Heart left ventricle (tissue), 13 donors: ENCODE results near the gene NEIL1.

Source experiments
- CTCF ChIP-seq, 12 donors: fragments of 200-600 bp; sonication (generic) in 4 of 12; IDR thresholded peaks; one replicate each; pipeline versions ENCODE4 v1.5.0 to v1.8.0; 2018 to 2022; ENCODE audit warnings: antibody characterized with exemption in 12 of 12, mild to moderate bottlenecking in 5 of 12
- POLR2A ChIP-seq, 2 donors: fragments of 450-650 bp; IDR thresholded peaks; one replicate each; pipeline ENCODE4 v1.6.1; 2017; ENCODE audit warnings: antibody characterized with exemption in 2 of 2, mild to moderate bottlenecking in 2 of 2, moderate library complexity in 2 of 2
- donor health status: ischemic (EF 13 %, LVEDD 7.1; RV severe dilation, severe dysfunction).
- donor health status: DM: no; HTN: yes; CAD: no.
- donor health status: DM: no; HTN: no; CAD: no.
- donor health status: ischemic (EF 25% LVEDD 6.9; RV normal size, moderate dysfunction).
- donor health status: ischemic (EF 25% LVEDD 5.7; RV mildly dilated, moderate dysfunction).
- donor health status: ischemic (EF 35%, LVEDD 5.7; RV mildly dilated, moderate dysfunction).
- donor health status: nonischemic (EF 11% LVEDD 7.7; RV severe dilation, severe dysfunction).
- donor health status: DM: yes; HTN: yes; CAD: no.
- donor health status: PGD.
- donor health status: ischemic (EF 29% LVEDD 5.4; RV normal size, mild dysfunction).
- donor health status: nonischemic (EF 23%, LVEDD 6.1; RV moderate dilation, normal function).

GRCh38 chr15:75368689-75369239 lies 21.9 kb downstream of the NEIL1 start:
- no peak for TF ChIP-seq CTCF (IDR thresholded peaks at IDR 0.05)
- TF ChIP-seq POLR2A (IDR thresholded peaks at IDR 0.05) = no peak
